ENCODE data around the gene CDK19. TPM values are rescaled to one million over a fixed set of nuclear protein-coding genes. Genes with fewer than 3 reads are reported as not detected.

CDK19 gene
- total RNA-seq, 1 experiment from 2014 or later: 11.7 TPM

GRCh38 chr6:110645685-110646418 lies 169.4 kb downstream of the CDK19 start:
- H3K27me3 Mint-ChIP-seq (ENCODE audit: low read depth): no peaks in the 10 kb centered on the region
- H3K36me3 Mint-ChIP-seq: no peaks in the 10 kb centered on the region
- CTCF ChIA-PET: interaction anchor here (0.7 to 1.6 kb wide), 4 partner anchors 13 to 145 kb away, joined by 3 to 5 read pairs (median 4); no protein-coding TSS in a partner anchor
- ATAC-seq (no peak), DNase-seq (ENCODE audit: low spot score) (no peak)
- H3K9me3 Mint-ChIP-seq: no peaks in the 10 kb centered on the region
- POLR2A ChIA-PET: no interaction called here
- H3K27ac Mint-ChIP-seq: no peak overlapping the region; the same call in 1 of the 2 replicates
- H3K4me3 Mint-ChIP-seq: no peak overlapping the region
- TF ChIP-seq ZNF263 (CRISPR knock-in tag; IDR thresholded peaks at IDR 0.05; ENCODE audit: low read depth): no peak
- no peak for TF ChIP-seq SMAD3 (CRISPR knock-in tag; IDR thresholded peaks at IDR 0.05; ENCODE audit: borderline replicate concordance)
- peak; percentile 58; the same call in 1 of the 2 replicates for TF ChIP-seq ZNF121 (CRISPR knock-in tag; IDR thresholded peaks at IDR 0.05)
- TF ChIP-seq, protein P1, sequence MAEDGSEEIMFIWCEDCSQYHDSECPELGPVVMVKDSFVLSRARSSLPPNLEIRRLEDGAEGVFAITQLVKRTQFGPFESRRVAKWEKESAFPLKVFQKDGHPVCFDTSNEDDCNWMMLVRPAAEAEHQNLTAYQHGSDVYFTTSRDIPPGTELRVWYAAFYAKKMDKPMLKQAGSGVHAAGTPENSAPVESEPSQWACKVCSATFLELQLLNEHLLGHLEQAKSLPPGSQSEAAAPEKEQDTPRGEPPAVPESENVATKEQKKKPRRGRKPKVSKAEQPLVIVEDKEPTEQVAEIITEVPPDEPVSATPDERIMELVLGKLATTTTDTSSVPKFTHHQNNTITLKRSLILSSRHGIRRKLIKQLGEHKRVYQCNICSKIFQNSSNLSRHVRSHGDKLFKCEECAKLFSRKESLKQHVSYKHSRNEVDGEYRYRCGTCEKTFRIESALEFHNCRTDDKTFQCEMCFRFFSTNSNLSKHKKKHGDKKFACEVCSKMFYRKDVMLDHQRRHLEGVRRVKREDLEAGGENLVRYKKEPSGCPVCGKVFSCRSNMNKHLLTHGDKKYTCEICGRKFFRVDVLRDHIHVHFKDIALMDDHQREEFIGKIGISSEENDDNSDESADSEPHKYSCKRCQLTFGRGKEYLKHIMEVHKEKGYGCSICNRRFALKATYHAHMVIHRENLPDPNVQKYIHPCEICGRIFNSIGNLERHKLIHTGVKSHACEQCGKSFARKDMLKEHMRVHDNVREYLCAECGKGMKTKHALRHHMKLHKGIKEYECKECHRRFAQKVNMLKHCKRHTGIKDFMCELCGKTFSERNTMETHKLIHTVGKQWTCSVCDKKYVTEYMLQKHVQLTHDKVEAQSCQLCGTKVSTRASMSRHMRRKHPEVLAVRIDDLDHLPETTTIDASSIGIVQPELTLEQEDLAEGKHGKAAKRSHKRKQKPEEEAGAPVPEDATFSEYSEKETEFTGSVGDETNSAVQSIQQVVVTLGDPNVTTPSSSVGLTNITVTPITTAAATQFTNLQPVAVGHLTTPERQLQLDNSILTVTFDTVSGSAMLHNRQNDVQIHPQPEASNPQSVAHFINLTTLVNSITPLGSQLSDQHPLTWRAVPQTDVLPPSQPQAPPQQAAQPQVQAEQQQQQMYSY (CRISPR knock-in tag; IDR thresholded peaks at IDR 0.05): 0 out of 2 replicates have a peak, but pooled peaks have one; percentile 14
- no peak for TF ChIP-seq MXD4 (CRISPR knock-in tag; IDR thresholded peaks at IDR 0.05; ENCODE audit: borderline replicate concordance)
- TF ChIP-seq TCF7 (CRISPR knock-in tag; IDR thresholded peaks at IDR 0.05; ENCODE audit: low read depth): no peak
- peaks cover 11% of the 10 kb centered on the region for H3K4me1 Mint-ChIP-seq

GRCh38 chr6:110643175-110643574 lies 172.1 kb downstream of the CDK19 start:
- H3K27ac Mint-ChIP-seq: 0 out of 2 replicates have a peak overlapping the region, but pooled peaks have one; percentile 22
- H3K9me3 Mint-ChIP-seq: no peaks in the 10 kb centered on the region
- CTCF ChIA-PET: interaction anchor here (1.5 kb wide), 1 partner anchor 24 kb away, joined by 7 read pairs; no protein-coding TSS in a partner anchor
- no peaks in the 10 kb centered on the region for H3K27me3 Mint-ChIP-seq (ENCODE audit: low read depth)
- DNase-seq (ENCODE audit: low spot score) (no peak), ATAC-seq (no peak)
- no peaks in the 10 kb centered on the region for H3K36me3 Mint-ChIP-seq
- POLR2A ChIA-PET: no interaction called here
- TF ChIP-seq CBFB (CRISPR knock-in tag; IDR thresholded peaks at IDR 0.05; ENCODE audit: low read depth) (no peak), CREM (CRISPR knock-in tag; IDR thresholded peaks at IDR 0.05) (no peak), FOXP4 (CRISPR knock-in tag; IDR thresholded peaks at IDR 0.05) (no peak), IRF1 (CRISPR knock-in tag; IDR thresholded peaks at IDR 0.05) (no peak), FOXK1 (CRISPR knock-in tag; IDR thresholded peaks at IDR 0.05) (no peak), E2F5 (CRISPR knock-in tag; IDR thresholded peaks at IDR 0.05) (no peak), MXD4 (CRISPR knock-in tag; IDR thresholded peaks at IDR 0.05; ENCODE audit: borderline replicate concordance) (no peak), USF1 (CRISPR knock-in tag; IDR thresholded peaks at IDR 0.05) (no peak)
- TF ChIP-seq, protein P2, sequence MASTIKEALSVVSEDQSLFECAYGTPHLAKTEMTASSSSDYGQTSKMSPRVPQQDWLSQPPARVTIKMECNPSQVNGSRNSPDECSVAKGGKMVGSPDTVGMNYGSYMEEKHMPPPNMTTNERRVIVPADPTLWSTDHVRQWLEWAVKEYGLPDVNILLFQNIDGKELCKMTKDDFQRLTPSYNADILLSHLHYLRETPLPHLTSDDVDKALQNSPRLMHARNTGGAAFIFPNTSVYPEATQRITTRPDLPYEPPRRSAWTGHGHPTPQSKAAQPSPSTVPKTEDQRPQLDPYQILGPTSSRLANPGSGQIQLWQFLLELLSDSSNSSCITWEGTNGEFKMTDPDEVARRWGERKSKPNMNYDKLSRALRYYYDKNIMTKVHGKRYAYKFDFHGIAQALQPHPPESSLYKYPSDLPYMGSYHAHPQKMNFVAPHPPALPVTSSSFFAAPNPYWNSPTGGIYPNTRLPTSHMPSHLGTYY (CRISPR knock-in tag; IDR thresholded peaks at IDR 0.05): no peak
- TF ChIP-seq, protein P3, sequence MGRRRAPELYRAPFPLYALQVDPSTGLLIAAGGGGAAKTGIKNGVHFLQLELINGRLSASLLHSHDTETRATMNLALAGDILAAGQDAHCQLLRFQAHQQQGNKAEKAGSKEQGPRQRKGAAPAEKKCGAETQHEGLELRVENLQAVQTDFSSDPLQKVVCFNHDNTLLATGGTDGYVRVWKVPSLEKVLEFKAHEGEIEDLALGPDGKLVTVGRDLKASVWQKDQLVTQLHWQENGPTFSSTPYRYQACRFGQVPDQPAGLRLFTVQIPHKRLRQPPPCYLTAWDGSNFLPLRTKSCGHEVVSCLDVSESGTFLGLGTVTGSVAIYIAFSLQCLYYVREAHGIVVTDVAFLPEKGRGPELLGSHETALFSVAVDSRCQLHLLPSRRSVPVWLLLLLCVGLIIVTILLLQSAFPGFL (CRISPR knock-in tag; IDR thresholded peaks at IDR 0.05; ENCODE audit: borderline replicate concordance): no peak
- TF ChIP-seq, protein P4, sequence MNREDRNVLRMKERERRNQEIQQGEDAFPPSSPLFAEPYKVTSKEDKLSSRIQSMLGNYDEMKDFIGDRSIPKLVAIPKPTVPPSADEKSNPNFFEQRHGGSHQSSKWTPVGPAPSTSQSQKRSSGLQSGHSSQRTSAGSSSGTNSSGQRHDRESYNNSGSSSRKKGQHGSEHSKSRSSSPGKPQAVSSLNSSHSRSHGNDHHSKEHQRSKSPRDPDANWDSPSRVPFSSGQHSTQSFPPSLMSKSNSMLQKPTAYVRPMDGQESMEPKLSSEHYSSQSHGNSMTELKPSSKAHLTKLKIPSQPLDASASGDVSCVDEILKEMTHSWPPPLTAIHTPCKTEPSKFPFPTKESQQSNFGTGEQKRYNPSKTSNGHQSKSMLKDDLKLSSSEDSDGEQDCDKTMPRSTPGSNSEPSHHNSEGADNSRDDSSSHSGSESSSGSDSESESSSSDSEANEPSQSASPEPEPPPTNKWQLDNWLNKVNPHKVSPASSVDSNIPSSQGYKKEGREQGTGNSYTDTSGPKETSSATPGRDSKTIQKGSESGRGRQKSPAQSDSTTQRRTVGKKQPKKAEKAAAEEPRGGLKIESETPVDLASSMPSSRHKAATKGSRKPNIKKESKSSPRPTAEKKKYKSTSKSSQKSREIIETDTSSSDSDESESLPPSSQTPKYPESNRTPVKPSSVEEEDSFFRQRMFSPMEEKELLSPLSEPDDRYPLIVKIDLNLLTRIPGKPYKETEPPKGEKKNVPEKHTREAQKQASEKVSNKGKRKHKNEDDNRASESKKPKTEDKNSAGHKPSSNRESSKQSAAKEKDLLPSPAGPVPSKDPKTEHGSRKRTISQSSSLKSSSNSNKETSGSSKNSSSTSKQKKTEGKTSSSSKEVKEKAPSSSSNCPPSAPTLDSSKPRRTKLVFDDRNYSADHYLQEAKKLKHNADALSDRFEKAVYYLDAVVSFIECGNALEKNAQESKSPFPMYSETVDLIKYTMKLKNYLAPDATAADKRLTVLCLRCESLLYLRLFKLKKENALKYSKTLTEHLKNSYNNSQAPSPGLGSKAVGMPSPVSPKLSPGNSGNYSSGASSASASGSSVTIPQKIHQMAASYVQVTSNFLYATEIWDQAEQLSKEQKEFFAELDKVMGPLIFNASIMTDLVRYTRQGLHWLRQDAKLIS (CRISPR knock-in tag; IDR thresholded peaks at IDR 0.05; ENCODE audit: borderline replicate concordance): no peak
- peaks cover 6% of the 10 kb centered on the region for H3K4me1 Mint-ChIP-seq
- no peak overlapping the region for H3K4me3 Mint-ChIP-seq

Data from WTC11 (cell line).